ENCODE data around the gene RTF2. TPM values are rescaled to one million over a fixed set of nuclear protein-coding genes. Genes with fewer than 3 reads are reported as not detected.

Gene RTF2
- total and polyA plus RNA-seq, 2 experiments from 2014 or later: 141 to 257 TPM

DNA sequence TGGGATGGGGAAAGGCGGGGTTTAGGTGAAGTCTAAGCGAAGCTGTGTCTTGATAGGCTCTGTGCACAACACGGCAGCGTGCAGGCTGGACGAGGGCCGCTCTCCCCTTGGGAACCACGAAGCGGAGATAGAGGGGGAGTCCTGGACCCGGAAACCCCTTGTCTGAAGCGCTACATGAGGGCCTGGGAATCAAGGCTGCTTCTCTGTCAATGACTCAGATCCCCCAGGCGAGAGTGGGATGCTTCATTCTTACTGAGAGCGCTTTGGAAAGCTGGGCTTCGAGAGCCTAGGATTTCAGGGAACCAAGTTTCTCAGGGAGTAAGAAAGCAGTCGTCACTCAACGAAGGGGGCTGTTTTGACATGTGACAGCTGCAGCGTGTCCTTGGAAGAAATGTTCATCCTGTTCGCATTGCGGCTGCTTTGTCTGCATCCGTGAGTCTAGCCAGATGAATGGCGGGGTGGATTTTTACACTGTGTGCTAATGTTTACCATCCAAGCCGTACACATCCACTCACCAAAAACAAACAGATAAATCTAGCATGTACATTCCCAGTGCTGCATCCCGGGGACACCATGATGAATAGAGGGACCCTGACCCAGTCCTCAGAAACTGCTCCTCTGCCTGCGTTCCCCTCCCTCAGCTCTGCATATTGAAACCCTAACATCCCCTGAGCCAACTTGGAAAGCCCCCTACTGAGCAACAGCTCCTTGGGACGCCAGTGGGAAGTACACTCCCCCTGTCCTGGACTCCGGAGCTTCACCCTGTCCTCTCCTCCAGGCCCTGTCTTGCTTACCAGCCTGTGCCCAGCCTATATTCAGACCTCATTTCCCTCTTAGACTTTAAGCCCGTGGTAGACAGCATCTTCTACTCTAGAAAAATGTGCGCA is 24.5 kb upstream of the RTF2 start:
- in situ Hi-C loops (cut with MboI): no loop called here
- Histone ChIP-seq H3K27ac (no peak overlapping the region), H3K9me2 (ENCODE audit: insufficient read depth) (no peaks in the 10 kb centered on the region), H4K20me1 (ENCODE audit: insufficient read depth) (no peaks in the 10 kb centered on the region), H3K9me3 (ENCODE audit: low read depth) (no peaks in the 10 kb centered on the region), H3K4me3 (no peak overlapping the region), H3K4me1 (ENCODE audit: insufficient read depth) (peaks cover 35% of the 10 kb centered on the region), H3F3A (ENCODE audit: insufficient read depth) (peaks cover 26% of the 10 kb centered on the region), H3K4me2 (ENCODE audit: unreplicated experiment) (no peak overlapping the region), H3K79me2 (ENCODE audit: insufficient read depth) (no peaks in the 10 kb centered on the region), H3K36me3 (ENCODE audit: low read depth) (peaks cover 8% of the 10 kb centered on the region; the same call in 1 of the 2 replicates), H2AFZ (no peak overlapping the region), H3K27me3 (replicated peaks; ENCODE audit: insufficient read depth) (no peaks in the 10 kb centered on the region), H3K9ac (no peak overlapping the region)
- DNase-seq: no peak
- WGBS, 2 experiments (ENCODE audit: low coverage in 1 of 2, low lambda C conversion rate in 2 of 2, missing lambda C conversion rate in 2 of 2): 90 to 91% methylated on average over 27 of the region's 27 CpGs
- TF ChIP-seq EZH2phosphoT487 (IDR thresholded peaks at IDR 0.05; ENCODE audit: insufficient read depth, low read depth) (no peak), EZH2 (IDR thresholded peaks at IDR 0.05; ENCODE audit: insufficient read depth, poor library complexity, severe bottlenecking) (no peak)

DNA sequence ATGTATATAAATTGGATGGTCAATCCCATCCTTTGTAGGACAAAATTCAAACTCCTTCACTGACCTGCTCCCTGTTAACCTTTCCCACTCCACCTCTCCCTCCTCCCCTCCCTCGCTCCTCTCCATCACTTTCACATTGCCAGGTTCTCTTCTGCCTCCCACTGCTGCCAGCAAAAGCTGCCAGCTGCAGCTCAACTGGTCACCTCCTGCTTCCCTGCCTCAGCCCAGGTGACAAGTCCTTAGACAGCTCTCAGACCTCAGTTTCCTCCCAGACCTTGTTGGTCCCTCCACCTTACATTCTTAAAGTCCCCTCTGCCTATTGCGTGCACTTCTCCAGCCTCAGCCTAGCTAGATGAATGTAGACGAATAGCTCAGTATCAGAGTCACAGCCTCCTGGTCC is 23.3 kb upstream of the RTF2 start:
- DNase-seq: no peak
- Histone ChIP-seq H3K9me3 (ENCODE audit: low read depth) (no peaks in the 10 kb centered on the region), H3K4me3 (no peak overlapping the region), H3K4me1 (ENCODE audit: insufficient read depth) (peaks cover 27% of the 10 kb centered on the region), H2AFZ (no peak overlapping the region), H3K27me3 (replicated peaks; ENCODE audit: insufficient read depth) (no peaks in the 10 kb centered on the region), H3K36me3 (ENCODE audit: low read depth) (peaks cover 8% of the 10 kb centered on the region; the same call in 1 of the 2 replicates), H3K27ac (no peak overlapping the region), H3K9me2 (ENCODE audit: insufficient read depth) (no peaks in the 10 kb centered on the region), H3K79me2 (ENCODE audit: insufficient read depth) (no peaks in the 10 kb centered on the region), H3K9ac (no peak overlapping the region), H3K4me2 (ENCODE audit: unreplicated experiment) (no peak overlapping the region), H3F3A (ENCODE audit: insufficient read depth) (peaks cover 21% of the 10 kb centered on the region), H4K20me1 (ENCODE audit: insufficient read depth) (no peaks in the 10 kb centered on the region)
- TF ChIP-seq EZH2phosphoT487 (IDR thresholded peaks at IDR 0.05; ENCODE audit: insufficient read depth, low read depth): no peak
- no peak for TF ChIP-seq EZH2 (IDR thresholded peaks at IDR 0.05; ENCODE audit: insufficient read depth, poor library complexity, severe bottlenecking)
- in situ Hi-C loops (cut with MboI): no loop called here
- 87 to 90% methylated on average over 3 of the region's 3 CpGs for WGBS, 2 experiments (ENCODE audit: low coverage in 1 of 2, low lambda C conversion rate in 2 of 2, missing lambda C conversion rate in 2 of 2)

DNA sequence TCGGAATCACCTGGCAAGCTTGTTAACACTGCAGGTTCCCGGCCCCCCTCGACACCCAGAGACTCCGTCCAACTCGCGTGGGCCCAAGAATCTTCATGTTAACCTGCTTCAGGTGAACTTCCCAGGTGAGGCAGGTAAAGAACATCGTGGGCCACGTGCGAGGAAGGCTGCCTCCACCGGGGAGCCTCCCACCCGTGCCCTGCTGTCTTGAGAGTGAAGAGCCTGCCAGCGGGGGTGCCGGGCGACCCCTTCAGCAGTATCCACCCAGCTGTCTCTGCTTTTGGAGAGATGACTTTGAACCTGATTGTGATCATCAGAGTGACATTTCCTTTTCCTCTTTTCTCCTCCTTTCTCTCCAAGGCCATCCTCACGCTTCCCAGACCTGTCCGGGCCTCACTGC is 22.9 kb upstream of the RTF2 start:
- TF ChIP-seq EZH2phosphoT487 (IDR thresholded peaks at IDR 0.05; ENCODE audit: insufficient read depth, low read depth) (no peak), EZH2 (IDR thresholded peaks at IDR 0.05; ENCODE audit: insufficient read depth, poor library complexity, severe bottlenecking) (no peak)
- H3F3A ChIP-seq (ENCODE audit: insufficient read depth): peaks cover 17% of the 10 kb centered on the region
- H3K4me3 ChIP-seq: no peak overlapping the region

DNA sequence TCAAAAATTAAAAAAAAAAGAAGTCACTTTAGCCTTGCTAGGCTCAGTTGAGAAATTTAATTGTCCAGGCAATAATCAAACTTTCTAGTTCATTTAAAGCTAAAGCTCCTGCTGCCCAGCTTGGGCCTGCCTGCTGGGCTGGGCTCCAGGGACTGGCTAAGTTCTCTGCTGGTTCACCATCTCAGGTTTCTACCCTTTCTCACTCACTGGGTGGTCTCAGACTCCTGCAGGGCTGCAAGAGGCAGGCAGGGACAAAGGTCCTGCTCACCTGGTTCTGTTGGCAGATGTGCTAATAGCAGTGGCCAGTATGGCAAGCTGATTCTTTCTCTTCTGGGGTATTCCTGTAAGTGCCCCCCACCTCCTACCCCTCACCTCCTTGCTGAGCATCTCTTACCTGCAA is 21.2 kb upstream of the RTF2 start:
- Histone ChIP-seq H3F3A (ENCODE audit: insufficient read depth) (peaks cover 3% of the 10 kb centered on the region; the same call in 1 of the 2 replicates), H3K36me3 (ENCODE audit: low read depth) (peaks cover 17% of the 10 kb centered on the region; the same call in 1 of the 2 replicates), H3K27ac (no peak overlapping the region), H3K27me3 (replicated peaks; ENCODE audit: insufficient read depth) (no peaks in the 10 kb centered on the region), H3K9me3 (ENCODE audit: low read depth) (no peaks in the 10 kb centered on the region), H3K4me1 (ENCODE audit: insufficient read depth) (peaks cover 6% of the 10 kb centered on the region), H3K9ac (no peak overlapping the region), H2AFZ (no peak overlapping the region), H4K20me1 (ENCODE audit: insufficient read depth) (no peaks in the 10 kb centered on the region), H3K4me2 (ENCODE audit: unreplicated experiment) (no peak overlapping the region), H3K9me2 (ENCODE audit: insufficient read depth) (no peaks in the 10 kb centered on the region), H3K4me3 (no peak overlapping the region), H3K79me2 (ENCODE audit: insufficient read depth) (no peaks in the 10 kb centered on the region)
- in situ Hi-C loops (cut with MboI): no loop called here
- no peak for DNase-seq
- TF ChIP-seq EZH2phosphoT487 (IDR thresholded peaks at IDR 0.05; ENCODE audit: insufficient read depth, low read depth) (no peak), EZH2 (IDR thresholded peaks at IDR 0.05; ENCODE audit: insufficient read depth, poor library complexity, severe bottlenecking) (no peak)

More for the DNA sequence above, 22.9 kb upstream of the RTF2 start:
- Histone ChIP-seq H3K79me2 (ENCODE audit: insufficient read depth) (no peaks in the 10 kb centered on the region), H2AFZ (no peak overlapping the region), H3K27me3 (replicated peaks; ENCODE audit: insufficient read depth) (no peaks in the 10 kb centered on the region), H3K9ac (no peak overlapping the region), H3K36me3 (ENCODE audit: low read depth) (peaks cover 12% of the 10 kb centered on the region; the same call in 1 of the 2 replicates), H4K20me1 (ENCODE audit: insufficient read depth) (no peaks in the 10 kb centered on the region), H3K9me2 (ENCODE audit: insufficient read depth) (no peaks in the 10 kb centered on the region), H3K9me3 (ENCODE audit: low read depth) (no peaks in the 10 kb centered on the region), H3K4me1 (ENCODE audit: insufficient read depth) (peaks cover 23% of the 10 kb centered on the region), H3K27ac (no peak overlapping the region), H3K4me2 (ENCODE audit: unreplicated experiment) (no peak overlapping the region)
- DNase-seq: no peak
- in situ Hi-C loops (cut with MboI): no loop called here
- WGBS, 2 experiments (ENCODE audit: low coverage in 1 of 2, low lambda C conversion rate in 2 of 2, missing lambda C conversion rate in 2 of 2): 81 to 84% methylated on average over 16 of the region's 16 CpGs
